GM12878 (cell line): ENCODE data around the gene FANCC. TPM values are rescaled to one million over a fixed set of nuclear protein-coding genes. Genes with fewer than 3 reads are reported as not detected.
A peak's percentile ranks its signal among the peaks of the same experiment; 100 is the strongest.

ENCODE experiments used
- ATAC-seq: fragments of 200-7000 bp; cut with Tn5 transposase; 3 replicates; pipeline ENCODE4 v1.9.1; 2020; ENCODE audit warnings: mild to moderate bottlenecking, moderate library complexity
- BruUV-seq: library from RNA; stranded (reverse); fragments of 400-500 nt; replicated peaks from 2 replicates; lab custom pipeline; 2021; lab: Mats Ljungman, UMichigan
- CTCF ChIA-PET: fragments of 300-600 bp; sonication (Branson Sonifier 250); formaldehyde crosslinking; extraction: SDS; loops from one replicate; lab custom pipeline; 2021; ENCODE audit warnings: inconsistent platforms; lab: Yijun Ruan, JAX
- POLR2A ChIA-PET: fragments of 350-600 bp; formaldehyde crosslinking; extraction: SDS; loops from one replicate; lab custom pipeline; 2021; ENCODE audit warnings: inconsistent platforms; lab: Charles Lee
- RAD21 ChIA-PET: fragments of 300-600 bp; sonication (Branson Sonifier 250); formaldehyde crosslinking; loops from one replicate; lab custom pipeline; 2023; ENCODE audit warnings: antibody characterized with exemption; ENCODE audit not compliant: unreplicated experiment; lab: Charles Lee
- SMC1A ChIA-PET: fragments of 300-600 bp; sonication (Branson Sonifier 250); formaldehyde crosslinking; loops from one replicate; lab custom pipeline; 2023; ENCODE audit not compliant: unreplicated experiment, uncharacterized antibody; lab: Charles Lee
- DNase-seq: peaks from one replicate; pipeline ENCODE4 v3.0.0-alpha.2; 2011; ENCODE audit warnings: low read depth, low spot score
- FAIRE-seq: peaks from 3 replicates; lab custom pipeline; 2011; peaks lifted over from hg19 to GRCh38; lab: Jason Lieb, UNC
- H2AFZ ChIP-seq: 2 replicates; pipeline ENCODE4 v1.6.0; 2011; ENCODE audit warnings: low read depth, low read length, control low read depth; ENCODE audit not compliant: control insufficient read depth
- H3K27ac ChIP-seq: 2 replicates; pipeline ENCODE4 v1.5.1; 2011; ENCODE audit warnings: control low read depth; ENCODE audit not compliant: control insufficient read depth, insufficient read depth
- H3K27me3 ChIP-seq, 2 experiments: replicated peaks in 1 of 2; 2 replicates each; pipeline versions ENCODE4 v1.6.0 to v1.6.1; 2011; ENCODE audit warnings: low read length in 1 of 2; ENCODE audit not compliant: control insufficient read depth in 2 of 2, insufficient read depth in 2 of 2
- H3K36me3 ChIP-seq, 2 experiments: 2 replicates each; pipeline ENCODE4 v1.5.1; 2011; ENCODE audit warnings: low read length in 1 of 2; ENCODE audit not compliant: control insufficient read depth in 2 of 2, insufficient read depth in 2 of 2
- H3K4me1 ChIP-seq: 2 replicates; pipeline ENCODE4 v1.6.1; 2011; ENCODE audit warnings: mild to moderate bottlenecking, low read length, moderate library complexity, mixed read lengths; ENCODE audit not compliant: control insufficient read depth, insufficient read depth
- H3K4me2 ChIP-seq: 2 replicates; pipeline ENCODE4 v1.6.0; 2011; ENCODE audit warnings: control low read depth; ENCODE audit not compliant: control insufficient read depth, insufficient read depth
- H3K4me3 ChIP-seq: fragments of 200-600 bp; sonication (generic); 2 replicates; pipeline ENCODE4 v1.5.1; 2016
- H3K79me2 ChIP-seq: 2 replicates; pipeline ENCODE4 v1.6.0; 2011; ENCODE audit warnings: low read length; ENCODE audit not compliant: control insufficient read depth, insufficient read depth
- H3K9ac ChIP-seq: 2 replicates; pipeline ENCODE4 v1.8.0; 2011; ENCODE audit warnings: low read length, control low read depth, mixed read lengths; ENCODE audit not compliant: control insufficient read depth, insufficient read depth
- H3K9me3 ChIP-seq: replicated peaks from 3 replicates; pipeline ENCODE4 v1.5.1; 2011; ENCODE audit warnings: mild to moderate bottlenecking, low read length; ENCODE audit not compliant: control insufficient read depth, insufficient read depth
- H4K20me1 ChIP-seq: 2 replicates; pipeline ENCODE4 v1.6.0; 2011; ENCODE audit not compliant: control insufficient read depth, insufficient read depth
- CREB1 ChIP-seq: IDR thresholded peaks from 2 replicates; pipeline ENCODE4 v1.6.1; 2012; ENCODE audit warnings: low read depth, mild to moderate bottlenecking, inconsistent platforms
- EED ChIP-seq: sonication (generic); IDR thresholded peaks from 2 replicates; pipeline ENCODE4 v1.6.1; 2016; ENCODE audit warnings: antibody characterized with exemption, low read depth
- MYB ChIP-seq: fragments of 150-350 bp; IDR thresholded peaks from 2 replicates; pipeline ENCODE4 v1.6.1; 2014; ENCODE audit warnings: mild to moderate bottlenecking, low read depth, low read length, borderline replicate concordance
- NR2C2 ChIP-seq: IDR thresholded peaks from 2 replicates; pipeline ENCODE4 v1.6.1; 2011; ENCODE audit warnings: borderline replicate concordance, low read depth; ENCODE audit not compliant: control insufficient read depth, insufficient read length
- POLR2A ChIP-seq: IDR thresholded peaks from 2 replicates; pipeline ENCODE4 v1.6.1; 2011; ENCODE audit warnings: low read depth, mild to moderate bottlenecking, low read length
- SMARCA5 ChIP-seq: fragments of 450-650 bp; IDR thresholded peaks from 2 replicates; pipeline ENCODE4 v1.6.1; 2017; ENCODE audit warnings: mild to moderate bottlenecking
- ZBTB11 ChIP-seq: fragments of 450-650 bp; formaldehyde crosslinking; IDR thresholded peaks from 2 replicates; pipeline ENCODE4 v1.5.0; 2022; ENCODE audit warnings: mild to moderate bottlenecking, missing genetic modification characterization
- WGBS: methylation state at CpG from one replicate; pipeline ENCODE4 v1.1.6; 2016; ENCODE audit warnings: low lambda C conversion rate; ENCODE audit not compliant: insufficient replicate concordance, insufficient coverage; ENCODE audit errors: missing lambda C conversion rate; 5-methylcytosine and 5-hydroxymethylcytosine counted together
- in situ Hi-C: fragments of 300-500 bp; cut with MboI; formaldehyde crosslinking; loops from 9 replicates; pipeline ENCODE4 v1.14.3; 2018; ENCODE audit warnings: mixed read lengths
- intact Hi-C: fragments of 100-400 bp; cut with micrococcal nuclease; formaldehyde crosslinking; loops from one replicate; pipeline ENCODE4 v1.14.2; 2022; ENCODE audit not compliant: unreplicated experiment
- polyA plus RNA-seq, 11 experiments: library from polyadenylated mRNA; depleted of rRNA in 4 of 11; unstranded in 6 of 11; stranded (reverse) in 5 of 11; fragments of >200 nt; fragmentation: Nextera tagmentation in 4 of 11; fragmentation: Illumina TruSeq in 1 of 11; extraction: Ambion mirVana in 4 of 11; extraction: Trizol in 1 of 11; gene quantifications; 1 replicate in 1 of 11; 2 replicates in 10 of 11; pipeline versions ENCODE4 v1.2.1 to v1.2.3, GENCODE V29; 2011 to 2016; ENCODE audit warnings: inconsistent platforms in 2 of 11, missing spikeins in 2 of 11, low read depth in 1 of 11
- total RNA-seq, 4 experiments: library from RNA; depleted of rRNA in 3 of 4; stranded (reverse); fragments of >200 nt in 3 of 4; fragmentation: Illumina TruSeq in 1 of 4; extraction: Trizol in 1 of 4; gene quantifications; 2 replicates each; pipeline versions ENCODE4 v1.2.1 to v1.2.3, GENCODE V29; 2013 to 2021

FANCC gene
- total and polyA plus RNA-seq, 10 of the 15 experiments (the other 5 are each of a cell fraction or from before 2014, with no cell fraction given): 1.2 to 16.8 (median 10.5) TPM

- TF ChIP-seq EED: no peak
- no peak for TF ChIP-seq CREB1
- no peak for TF ChIP-seq ZBTB11
- no peak for TF ChIP-seq SMARCA5
These were observed 233.1 kb downstream of the FANCC start (continued) for GRCh38 chr9:95084254-95084934.

GRCh38 chr9:95083086-95083768, 234.3 kb downstream of the FANCC start:
- no peak for ATAC-seq
- FAIRE-seq: no peak

More at GRCh38 chr9:95083086-95083768, 234.3 kb downstream of the FANCC start:
- no peaks in the 10 kb centered on the region for H3K9me3 ChIP-seq
- no TSS peak for BruUV-seq
- in situ Hi-C loops: no loop called here
- TF ChIP-seq NR2C2: peak; percentile 65
- TF ChIP-seq MYB: no peak
- TF ChIP-seq POLR2A: peak; percentile 37; the same call in 1 of the 2 replicates
- TF ChIP-seq, all 136 proteins: peak for 2
- intact Hi-C loops: no loop called here
- ChIA-PET CTCF (no interaction called here), RAD21 (no interaction called here), SMC1A (no interaction called here), POLR2A (interaction anchor here (0.5 kb wide), 1 partner anchor 866 kb away, joined by 3 read pairs; no protein-coding TSS in a partner anchor)
- no peaks in the 10 kb centered on the region for H3K27me3 ChIP-seq
- no peaks in the 10 kb centered on the region for H4K20me1 ChIP-seq
- H3K4me2 ChIP-seq: no peak overlapping the region
- no peak overlapping the region for H2AFZ ChIP-seq
- H3K4me1 ChIP-seq: no peaks in the 10 kb centered on the region
- no peak overlapping the region for H3K27ac ChIP-seq
- H3K4me3 ChIP-seq: no peak overlapping the region
- DNase-seq: no peak
- H3K9ac ChIP-seq: no peak overlapping the region
- H3K79me2 ChIP-seq: no peaks in the 10 kb centered on the region
- peaks cover 2 to 16% of the 10 kb centered on the region in 2 experiments; a peak in 3 of 4 replicates for H3K36me3 ChIP-seq
- 97% methylated on average over 35 of the region's 39 CpGs for WGBS
